Pancreas (tissue), 10 donors: ENCODE measurements around the gene GCM1. TPM values are rescaled to one million over a fixed set of nuclear protein-coding genes. Genes with fewer than 3 reads are reported as not detected.

Experiments
- ATAC-seq, 4 donors: fragments of 200-7000 bp; cut with Tn5 transposase; one replicate each; pipeline versions ENCODE4 v1.8.0 to v1.9.1; 2020; ENCODE audit warnings: mild to moderate bottlenecking in 4 of 4, moderate library complexity in 4 of 4
- DNase-seq, 6 donors: peaks; one replicate each; pipeline ENCODE4 v3.0.0-alpha.2; 2020
- FAIRE-seq: peaks from 2 replicates; lab custom pipeline; 2012; peaks lifted over from hg19 to GRCh38; lab: Jason Lieb, UNC
- H3K27ac ChIP-seq, 4 donors: fragments of 200-600 bp; sonication (generic); 1 replicate in 3 of 4; 2 replicates in 1 of 4; pipeline versions ENCODE4 v1.5.0 to v1.8.0; 2020
- H3K27me3 ChIP-seq, 4 donors: fragments of 200-600 bp; one replicate each; pipeline ENCODE4 v1.8.0; 2021
- H3K36me3 ChIP-seq, 3 donors: fragments of 200-600 bp; sonication (generic) in 1 of 3; one replicate each; pipeline versions ENCODE4 v1.5.0 to v1.8.0; 2020 to 2021
- H3K4me1 ChIP-seq, 3 donors: fragments of 200-600 bp; one replicate each; pipeline ENCODE4 v1.8.0; 2021
- H3K4me3 ChIP-seq, 4 donors: fragments of 200-600 bp; sonication (generic) in 2 of 4; one replicate each; pipeline versions ENCODE4 v1.5.0 to v1.8.0; 2020 to 2021
- H3K9me3 ChIP-seq, 4 donors: fragments of 200-600 bp; one replicate each; pipeline ENCODE4 v1.8.0; 2021
- WGBS, 2 donors: extraction: QIAGEN DNeasy Blood & Tissue Kit; methylation state at CpG; one replicate each; pipeline ENCODE4 v1.1.7; 2013; 5-methylcytosine and 5-hydroxymethylcytosine counted together
- intact Hi-C, 3 donors: fragments of 100-400 bp; cut with DNase I; formaldehyde crosslinking; loops; one replicate each; pipeline versions ENCODE4 v1.11.1 to v1.14.2; 2022
- polyA plus RNA-seq, 2 donors: library from polyadenylated mRNA; stranded (reverse); fragments of 200-250 nt; gene quantifications; one replicate each; pipeline ENCODE4 v1.2.3, GENCODE V29; 2013
- total RNA-seq, 6 donors: library from RNA; stranded (reverse); fragmentation: NEBNext Ultra II Directional in 4 of 6; extraction: Animal tissue kit (Norgen Biotek cat#: 25700) in 4 of 6; gene quantifications; one replicate each; pipeline versions ENCODE4 v1.2.1 to v1.2.4, GENCODE V29; 2021 to 2023
- TF ChIP-seq, protein P1 (sequence below), 4 donors: fragments of 200-600 bp; sonication (generic) in 3 of 4; IDR thresholded peaks; one replicate each; pipeline versions ENCODE4 v1.5.0 to v1.8.0; 2021; ENCODE audit warnings: antibody characterized with exemption in 4 of 4
- donor health status: healthy with polysubstance abuse.
- donor health status: DM: no; HTN: no; CAD: no; lungs with moderate emphysema.
- donor health status: DM: no; HTN: no; CAD: no.
- donor health status: control.
- donor health status: control.
- donor health status: Bipolar disorder and iron deficiency.
- donor health status: DM: yes; HTN: yes; CAD: no.
- donor health status: DM: no; HTN: no; CAD: no.
- donor health status: DM: no; HTN: no; CAD: no.
- donor health status: DM: yes; HTN: yes; CAD: no.

The GCM1 gene
- total and polyA plus RNA-seq, 8 donors, result not detected

DNA sequence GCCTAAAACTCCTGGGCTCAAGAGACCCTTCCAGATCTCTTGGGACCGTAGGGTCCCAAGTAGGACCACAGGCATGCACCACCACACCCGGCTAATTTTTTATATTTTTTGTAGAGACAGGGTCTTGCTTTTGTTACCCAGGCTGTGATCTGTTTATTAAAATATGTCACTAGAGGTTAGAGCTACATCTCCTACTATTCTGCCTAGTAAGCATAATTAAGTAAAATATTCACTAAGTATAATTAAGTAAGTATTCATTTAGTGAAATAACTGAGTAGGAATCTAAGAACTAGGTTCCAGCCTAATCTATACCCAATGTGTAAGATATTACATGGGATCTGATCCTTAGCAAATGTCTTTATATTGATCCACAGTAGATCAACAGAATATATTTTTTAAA lies 40.2 kb upstream of the GCM1 start:
- 81 to 84% methylated on average over 2 of the region's 2 CpGs for WGBS, 2 donors
- Histone ChIP-seq H3K27me3 (no peaks in the 10 kb centered on the region), H3K27ac (no peak overlapping the region), H3K36me3 (no peaks in the 10 kb centered on the region), H3K4me1 (peaks cover 0 to 8% (median 3%) of the 10 kb centered on the region in 3 donors), H3K4me3 (no peak overlapping the region), H3K9me3 (no peaks in the 10 kb centered on the region)
- no peak for DNase-seq
- intact Hi-C loops, result no loop called here
- TF ChIP-seq, protein P1, sequence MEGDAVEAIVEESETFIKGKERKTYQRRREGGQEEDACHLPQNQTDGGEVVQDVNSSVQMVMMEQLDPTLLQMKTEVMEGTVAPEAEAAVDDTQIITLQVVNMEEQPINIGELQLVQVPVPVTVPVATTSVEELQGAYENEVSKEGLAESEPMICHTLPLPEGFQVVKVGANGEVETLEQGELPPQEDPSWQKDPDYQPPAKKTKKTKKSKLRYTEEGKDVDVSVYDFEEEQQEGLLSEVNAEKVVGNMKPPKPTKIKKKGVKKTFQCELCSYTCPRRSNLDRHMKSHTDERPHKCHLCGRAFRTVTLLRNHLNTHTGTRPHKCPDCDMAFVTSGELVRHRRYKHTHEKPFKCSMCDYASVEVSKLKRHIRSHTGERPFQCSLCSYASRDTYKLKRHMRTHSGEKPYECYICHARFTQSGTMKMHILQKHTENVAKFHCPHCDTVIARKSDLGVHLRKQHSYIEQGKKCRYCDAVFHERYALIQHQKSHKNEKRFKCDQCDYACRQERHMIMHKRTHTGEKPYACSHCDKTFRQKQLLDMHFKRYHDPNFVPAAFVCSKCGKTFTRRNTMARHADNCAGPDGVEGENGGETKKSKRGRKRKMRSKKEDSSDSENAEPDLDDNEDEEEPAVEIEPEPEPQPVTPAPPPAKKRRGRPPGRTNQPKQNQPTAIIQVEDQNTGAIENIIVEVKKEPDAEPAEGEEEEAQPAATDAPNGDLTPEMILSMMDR (IDR thresholded peaks at IDR 0.05), result no peak
- no peak for ATAC-seq
- FAIRE-seq, result no peak

DNA sequence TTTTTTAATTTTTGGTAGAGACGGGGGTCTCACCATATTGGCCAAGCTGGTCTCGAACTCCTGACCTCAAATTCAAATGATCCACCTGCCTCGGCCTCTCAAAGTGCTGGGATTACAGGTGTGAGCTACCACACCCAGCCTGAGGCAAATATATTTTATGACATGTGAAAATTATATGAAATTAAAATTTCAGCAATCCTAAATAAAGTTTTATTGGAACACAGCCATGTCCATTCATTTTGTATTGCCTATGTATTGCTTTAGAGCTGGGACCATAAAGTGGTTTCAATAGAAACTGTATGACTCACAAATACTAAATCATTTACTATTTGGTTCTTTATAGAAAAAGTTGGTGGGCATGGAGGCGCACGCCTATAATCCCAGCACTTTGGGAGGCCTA lies 32.0 kb upstream of the GCM1 start:
- Histone ChIP-seq H3K27ac (no peak overlapping the region), H3K4me1 (no peaks in the 10 kb centered on the region), H3K36me3 (no peaks in the 10 kb centered on the region), H3K27me3 (no peaks in the 10 kb centered on the region), H3K4me3 (no peak overlapping the region), H3K9me3 (no peaks in the 10 kb centered on the region)
- intact Hi-C loops, result no loop called here
- ATAC-seq (no peak), DNase-seq (no peak), FAIRE-seq (no peak)
- TF ChIP-seq, protein P1 (IDR thresholded peaks at IDR 0.05), result no peak
- 89 to 91% methylated on average over 5 of the region's 5 CpGs for WGBS, 2 donors

DNA sequence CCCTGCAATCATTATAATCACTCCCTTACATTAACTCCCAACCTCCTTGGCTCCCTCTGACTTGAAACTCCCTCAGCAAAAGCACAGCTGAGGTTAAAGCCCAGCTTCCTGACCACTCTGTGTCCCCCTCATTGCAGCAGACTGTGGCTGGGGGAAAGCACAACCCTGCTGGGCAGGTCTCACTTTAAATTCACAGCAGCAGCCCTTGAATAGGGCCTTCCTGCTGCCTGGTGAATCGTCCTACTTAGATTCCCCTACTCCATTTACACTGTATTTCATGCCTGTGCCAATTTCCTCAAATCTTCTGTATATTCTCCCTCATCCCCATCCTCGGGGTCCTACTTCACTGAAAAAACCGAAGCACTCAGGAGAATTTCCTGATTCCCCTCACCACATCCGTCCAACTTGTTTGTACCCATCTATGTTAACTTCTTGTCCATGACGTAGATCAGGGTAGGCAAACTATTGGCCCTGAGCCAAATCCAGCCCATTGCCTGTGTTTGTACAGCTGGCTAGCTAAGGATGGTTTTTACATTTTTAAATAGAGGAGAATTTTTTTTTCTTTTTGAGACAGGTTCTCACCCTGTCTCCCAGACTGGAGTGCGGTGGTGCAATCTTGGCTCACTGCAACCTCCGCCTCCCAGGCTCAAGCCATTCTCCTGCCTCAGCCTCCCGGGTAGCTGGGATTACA lies 31.5 kb upstream of the GCM1 start:
- DNase-seq (peak; percentile 60 to 76 (median 68)), ATAC-seq (peak; percentile 71 to 78 (median 72))
- intact Hi-C loops, result no loop called here

DNA sequence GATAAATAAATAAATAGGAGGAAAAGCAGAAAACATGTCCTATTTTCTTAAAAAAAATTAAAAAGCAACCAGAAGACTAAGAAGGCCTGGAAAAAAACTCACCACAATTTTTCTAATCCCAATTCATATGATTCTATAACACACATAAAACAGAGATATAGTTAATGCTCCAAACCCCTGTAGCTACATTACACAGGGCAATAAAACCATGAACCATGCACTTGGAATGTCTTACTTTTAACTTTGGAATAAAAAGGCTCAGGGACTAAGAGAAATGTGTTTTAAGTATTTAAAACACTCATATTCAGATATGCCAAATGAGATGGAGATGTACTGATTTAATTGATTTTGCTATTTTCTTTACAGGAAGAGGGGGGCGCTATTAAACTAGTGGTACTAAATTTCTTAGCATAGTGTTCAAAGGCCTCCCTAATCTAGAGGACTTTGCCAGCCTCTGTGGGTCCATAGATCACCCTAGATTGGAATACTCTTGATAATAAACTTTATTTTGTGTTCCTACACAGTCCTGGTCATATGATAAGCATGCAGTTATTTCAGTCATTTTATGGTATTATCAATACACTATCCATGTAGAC lies 30.3 kb upstream of the GCM1 start:
- Histone ChIP-seq H3K27ac (no peak overlapping the region), H3K9me3 (no peaks in the 10 kb centered on the region), H3K36me3 (no peaks in the 10 kb centered on the region), H3K4me3 (no peak overlapping the region), H3K27me3 (no peaks in the 10 kb centered on the region), H3K4me1 (no peaks in the 10 kb centered on the region)
- FAIRE-seq (no peak), ATAC-seq (no peak), DNase-seq (no peak)
- 75 to 81% methylated on average over 1 of the region's 1 CpG for WGBS, 2 donors
- TF ChIP-seq, protein P1 (IDR thresholded peaks at IDR 0.05), result no peak
- intact Hi-C loops, result no loop called here

More for the DNA sequence above, 31.5 kb upstream of the GCM1 start:
- no peak for FAIRE-seq
- TF ChIP-seq, protein P1 (IDR thresholded peaks at IDR 0.05), result no peak
- Histone ChIP-seq H3K27me3 (no peaks in the 10 kb centered on the region), H3K27ac (no peak overlapping the region), H3K9me3 (no peaks in the 10 kb centered on the region), H3K36me3 (no peaks in the 10 kb centered on the region), H3K4me1 (no peaks in the 10 kb centered on the region), H3K4me3 (no peak overlapping the region)
- 20 to 24% methylated on average over 8 of the region's 8 CpGs for WGBS, 2 donors

DNA sequence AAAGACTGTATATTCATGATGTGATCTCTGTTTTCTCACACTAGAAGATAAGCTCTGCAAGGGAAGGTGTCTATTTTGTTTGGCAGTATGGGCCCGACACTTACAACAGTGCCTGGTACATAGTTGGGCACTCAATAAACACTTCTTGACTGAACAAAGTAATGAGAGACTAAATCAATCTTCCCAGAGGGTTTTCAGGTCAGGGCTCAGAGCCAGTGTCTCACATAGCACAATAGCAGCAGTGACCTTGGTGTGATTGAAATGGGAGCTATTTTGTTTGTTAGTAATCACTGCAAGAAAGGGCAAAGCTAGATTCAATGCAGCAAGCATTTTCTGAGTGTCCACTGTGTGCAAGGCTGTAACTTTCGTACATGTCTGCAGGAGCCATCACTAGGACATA lies 26.4 kb upstream of the GCM1 start:
- Histone ChIP-seq H3K4me3 (no peak overlapping the region), H3K36me3 (no peaks in the 10 kb centered on the region), H3K27me3 (no peaks in the 10 kb centered on the region), H3K27ac (no peak overlapping the region), H3K9me3 (no peaks in the 10 kb centered on the region), H3K4me1 (no peaks in the 10 kb centered on the region)
- DNase-seq (peak in 1 of 6 donors; percentile 24), FAIRE-seq (no peak), ATAC-seq (peak in 3 of 4 donors; percentile 36 to 56 (median 37))
- TF ChIP-seq, protein P1 (IDR thresholded peaks at IDR 0.05), result no peak
- 20 to 21% methylated on average over 2 of the region's 2 CpGs for WGBS, 2 donors
- intact Hi-C loops, result no loop called here
